Activated CD8-positive, alpha-beta memory T cell treated with anti-CD3 and anti-CD28 coated beads for 24 hours (primary cell): ENCODE data around the gene ZFP92.

Experiments used
- DNase-seq: peaks from one replicate; pipeline ENCODE4 v3.0.0-alpha.2; 2020

Gene ZFP92

DNA sequence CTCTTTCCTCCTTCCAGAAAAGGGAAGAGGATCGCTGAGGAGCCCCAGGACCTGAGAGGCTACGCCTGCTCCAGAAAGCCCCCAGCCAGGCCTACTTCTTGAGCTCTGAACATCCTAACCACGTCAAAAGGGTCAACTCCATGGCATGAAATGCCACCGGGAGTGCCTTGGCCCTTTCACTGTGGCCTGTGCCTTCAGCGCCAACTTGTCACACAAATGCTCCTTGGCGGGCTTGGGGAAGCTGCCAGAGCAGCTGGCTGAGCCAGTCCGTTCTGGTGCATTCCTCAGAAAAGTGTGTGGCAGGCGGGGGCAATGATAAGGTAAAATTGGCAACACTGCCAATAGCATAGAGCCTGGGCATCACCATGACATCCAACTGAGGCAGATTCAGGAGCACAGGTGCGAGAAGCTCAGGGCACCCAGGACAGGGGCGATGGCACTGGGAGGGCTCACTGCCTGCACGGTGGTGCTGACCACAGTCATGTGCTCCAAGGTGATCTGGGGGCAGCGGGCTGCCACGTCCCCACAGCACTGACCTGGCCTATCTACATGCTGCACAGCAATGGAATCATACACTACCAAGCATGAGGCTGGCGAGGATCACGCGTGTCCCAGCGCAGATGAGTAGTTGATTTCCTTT is 46.7 kb downstream of the ZFP92 start:
- no peak for DNase-seq

DNA sequence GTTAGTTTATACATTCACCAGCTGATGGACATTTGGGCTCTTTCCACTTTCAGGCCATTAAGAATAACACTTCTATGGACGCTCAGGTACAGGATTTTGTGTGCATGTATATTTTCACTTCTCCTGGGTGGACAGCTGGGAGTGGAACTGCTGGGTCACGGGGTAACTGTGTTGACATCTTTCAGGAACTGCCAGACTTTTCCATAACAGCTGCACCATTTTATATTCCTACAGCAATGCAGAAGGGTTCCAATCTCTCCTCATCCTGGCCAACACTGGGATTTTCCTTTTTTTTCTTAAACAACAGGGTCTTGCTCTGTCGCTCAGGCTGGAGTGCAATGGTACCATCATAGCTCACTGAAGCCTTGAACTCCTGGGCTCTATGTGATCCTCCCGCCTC is 47.2 kb downstream of the ZFP92 start:
- DNase-seq = no peak

DNA sequence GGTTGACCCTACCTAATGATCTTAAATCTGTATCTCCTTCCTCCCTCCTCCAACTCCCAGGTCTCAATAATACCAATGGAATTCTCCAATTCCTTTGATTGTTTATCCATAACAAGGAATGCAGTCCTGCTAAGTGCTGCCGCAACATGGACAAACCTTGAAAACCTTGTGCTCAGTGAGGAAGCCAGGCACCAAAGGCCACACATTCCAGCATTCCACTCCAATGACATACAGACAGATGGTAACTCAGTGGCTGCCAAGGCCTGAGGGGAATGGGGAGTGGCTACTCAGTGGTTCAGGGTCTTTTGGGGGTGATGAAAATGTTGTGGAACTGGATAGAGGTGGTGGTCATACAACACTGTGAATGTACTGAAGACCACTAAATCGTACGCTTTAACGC is 48.7 kb downstream of the ZFP92 start:
- DNase-seq = no peak

DNA sequence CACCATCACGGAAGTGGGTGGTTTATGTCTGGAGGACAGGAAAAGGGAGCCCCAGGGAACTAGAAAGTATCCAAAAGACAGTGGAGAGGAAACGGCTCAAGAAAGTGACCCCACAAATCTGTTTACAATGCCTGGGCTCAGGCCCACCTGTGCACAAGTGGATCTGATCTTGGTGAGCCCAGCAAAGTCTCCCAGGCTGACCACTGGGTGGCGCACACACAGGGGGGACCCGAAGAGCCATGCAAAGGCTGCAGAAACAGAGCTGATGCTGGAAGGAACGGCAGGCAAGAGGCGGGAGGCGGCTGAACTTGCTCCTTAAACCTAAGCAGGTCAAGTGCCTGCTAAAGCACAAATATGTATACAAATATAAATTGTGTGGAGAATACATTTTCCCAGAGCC is 49.6 kb downstream of the ZFP92 start:
- DNase-seq = peak; percentile 75
